AG04449 (cell line): ENCODE results near the gene NCAPD2.

Experiments used
- CTCF ChIA-PET: fragments of 350-600 bp; formaldehyde crosslinking; extraction: SDS; loops from one replicate; lab custom pipeline; 2021; ENCODE audit warnings: antibody characterized with exemption; lab: Yijun Ruan, JAX
- POLR2A ChIA-PET: fragments of 400-600, 350-600 bp; formaldehyde crosslinking; extraction: SDS; loops from one replicate; lab custom pipeline; 2020; ENCODE audit warnings: antibody characterized with exemption, inconsistent platforms; lab: Yijun Ruan, JAX
- DNase-seq: peaks from one replicate; pipeline ENCODE4 v3.0.0-alpha.2; 2010; ENCODE audit warnings: low read depth, low spot score
- H3K4me3 ChIP-seq: 2 replicates; pipeline ENCODE4 v1.5.1; 2011; ENCODE audit warnings: low read depth, mild to moderate bottlenecking, control low read depth, low read length
- TF ChIP-seq, protein P1 (sequence below): IDR thresholded peaks from one replicate; pipeline ENCODE4 v1.5.1; 2011; ENCODE audit warnings: mild to moderate bottlenecking, moderate library complexity, low read length, control low read depth, inconsistent platforms; ENCODE audit not compliant: insufficient read depth; ENCODE audit errors: missing control alignments

The NCAPD2 gene

DNA sequence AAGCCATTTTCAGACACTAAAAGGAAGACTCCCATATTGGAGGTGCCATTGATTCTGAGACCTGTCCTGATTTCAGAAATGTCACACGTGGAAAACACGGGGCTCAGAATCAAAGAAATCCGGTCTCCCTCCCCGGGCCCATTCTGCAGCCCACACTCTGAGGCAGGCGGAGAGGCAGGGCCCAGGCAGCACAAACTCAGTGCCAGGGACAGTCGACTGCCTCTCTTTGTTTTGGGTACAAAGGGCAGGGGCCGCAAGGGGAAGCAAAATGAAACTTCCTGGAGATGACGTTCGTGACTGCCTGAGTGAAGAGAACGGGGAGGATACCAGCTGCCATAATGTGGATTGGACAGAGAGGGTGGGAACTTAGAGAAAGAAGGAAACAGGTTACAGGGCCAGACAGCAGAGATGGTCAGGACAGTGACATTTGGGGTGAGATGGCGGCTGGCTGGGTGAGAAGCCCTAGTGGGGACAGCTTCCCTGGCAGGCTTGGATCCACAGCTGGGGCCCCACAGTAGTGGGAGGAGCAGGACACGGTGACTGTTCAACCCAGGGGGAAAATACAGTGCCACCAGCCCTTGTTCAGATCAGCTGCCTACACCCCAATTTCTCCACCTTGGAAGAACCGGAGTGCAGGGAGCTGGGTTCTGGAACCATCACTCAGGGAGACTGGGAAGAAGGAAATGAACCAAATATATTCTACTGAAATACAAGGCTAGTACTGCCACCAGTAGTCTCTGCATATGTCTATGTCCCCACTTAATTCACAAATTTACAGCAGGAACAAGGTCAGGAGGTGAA, 48.5 kb downstream of the NCAPD2 start:
- no peak for DNase-seq
- POLR2A ChIA-PET = no interaction called here
- CTCF ChIA-PET = interaction anchor here (1.2 to 8.6 kb wide), 3 partner anchors 10 to 12 kb away, joined by 3 to 235 read pairs (median 3); partner anchors contain the start of gene IFFO1
- TF ChIP-seq, protein P1, sequence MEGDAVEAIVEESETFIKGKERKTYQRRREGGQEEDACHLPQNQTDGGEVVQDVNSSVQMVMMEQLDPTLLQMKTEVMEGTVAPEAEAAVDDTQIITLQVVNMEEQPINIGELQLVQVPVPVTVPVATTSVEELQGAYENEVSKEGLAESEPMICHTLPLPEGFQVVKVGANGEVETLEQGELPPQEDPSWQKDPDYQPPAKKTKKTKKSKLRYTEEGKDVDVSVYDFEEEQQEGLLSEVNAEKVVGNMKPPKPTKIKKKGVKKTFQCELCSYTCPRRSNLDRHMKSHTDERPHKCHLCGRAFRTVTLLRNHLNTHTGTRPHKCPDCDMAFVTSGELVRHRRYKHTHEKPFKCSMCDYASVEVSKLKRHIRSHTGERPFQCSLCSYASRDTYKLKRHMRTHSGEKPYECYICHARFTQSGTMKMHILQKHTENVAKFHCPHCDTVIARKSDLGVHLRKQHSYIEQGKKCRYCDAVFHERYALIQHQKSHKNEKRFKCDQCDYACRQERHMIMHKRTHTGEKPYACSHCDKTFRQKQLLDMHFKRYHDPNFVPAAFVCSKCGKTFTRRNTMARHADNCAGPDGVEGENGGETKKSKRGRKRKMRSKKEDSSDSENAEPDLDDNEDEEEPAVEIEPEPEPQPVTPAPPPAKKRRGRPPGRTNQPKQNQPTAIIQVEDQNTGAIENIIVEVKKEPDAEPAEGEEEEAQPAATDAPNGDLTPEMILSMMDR = no peak
- H3K4me3 ChIP-seq = no peak overlapping the region

DNA sequence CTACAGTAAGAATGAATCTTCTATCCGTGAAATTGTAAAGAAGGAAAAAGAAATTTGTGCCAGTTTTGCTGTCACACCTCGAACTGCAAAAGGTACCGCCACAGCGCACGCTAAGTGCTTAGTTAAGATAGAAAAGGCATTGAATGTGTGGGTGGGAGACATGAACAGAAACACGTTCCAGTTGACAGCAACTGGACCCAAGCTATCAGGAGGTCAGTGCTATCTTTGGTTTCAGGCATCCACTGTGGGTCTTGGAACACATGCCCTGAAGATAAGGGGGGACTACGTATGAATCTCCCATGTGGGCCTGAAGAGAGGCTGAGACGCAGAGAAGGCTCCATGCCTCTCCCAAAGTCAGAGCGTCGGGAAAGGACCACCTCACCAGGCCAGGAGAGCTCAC, 52.1 kb downstream of the NCAPD2 start:
- POLR2A ChIA-PET = interaction anchor here (10.4 kb wide), 1 partner anchor 8 kb away, joined by 359 read pairs; the partner anchor contains the start of gene GAPDH
- CTCF ChIA-PET = interaction anchor here (1.2 to 16.9 kb wide), 3 partner anchors 8 to 17 kb away, joined by 3 to 235 read pairs (median 203); partner anchors contain the start of genes GAPDH and NOP2

DNA sequence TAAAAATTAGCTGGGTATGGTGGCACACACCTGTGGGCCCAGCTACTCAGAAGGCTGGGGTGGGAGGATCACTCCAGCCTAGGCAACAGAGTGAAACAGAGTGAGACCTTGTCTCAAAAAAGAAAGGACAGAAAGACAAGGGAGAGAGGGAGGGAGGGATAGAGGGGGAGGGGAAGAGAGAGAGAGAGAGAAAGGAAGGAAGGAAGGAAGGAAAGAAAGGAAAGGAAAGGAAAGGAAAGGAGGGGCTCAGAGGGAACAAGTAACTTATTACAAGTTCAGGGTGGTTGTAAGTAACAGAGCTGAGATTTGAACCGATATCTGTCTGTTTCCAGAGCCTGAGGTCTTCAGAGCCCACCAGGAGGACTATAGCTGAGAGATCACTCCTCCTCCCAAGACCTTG, 53.7 kb downstream of the NCAPD2 start:
- ChIA-PET POLR2A (interaction anchor here (1.4 to 10.4 kb wide), 2 partner anchors 10 to 55 kb away, joined by 3 to 359 read pairs; partner anchors contain the start of genes GAPDH and MRPL51), CTCF (interaction anchor here (16.1 to 16.9 kb wide), 2 partner anchors 10 to 15 kb away, joined by 203 to 235 read pairs; partner anchors contain the start of genes GAPDH and NOP2)
- H3K4me3 ChIP-seq = peak overlapping the region; percentile 44

More for the DNA sequence above, 52.1 kb downstream of the NCAPD2 start:
- TF ChIP-seq, protein P1 = no peak
- DNase-seq = no peak
- H3K4me3 ChIP-seq = no peak overlapping the region

DNA sequence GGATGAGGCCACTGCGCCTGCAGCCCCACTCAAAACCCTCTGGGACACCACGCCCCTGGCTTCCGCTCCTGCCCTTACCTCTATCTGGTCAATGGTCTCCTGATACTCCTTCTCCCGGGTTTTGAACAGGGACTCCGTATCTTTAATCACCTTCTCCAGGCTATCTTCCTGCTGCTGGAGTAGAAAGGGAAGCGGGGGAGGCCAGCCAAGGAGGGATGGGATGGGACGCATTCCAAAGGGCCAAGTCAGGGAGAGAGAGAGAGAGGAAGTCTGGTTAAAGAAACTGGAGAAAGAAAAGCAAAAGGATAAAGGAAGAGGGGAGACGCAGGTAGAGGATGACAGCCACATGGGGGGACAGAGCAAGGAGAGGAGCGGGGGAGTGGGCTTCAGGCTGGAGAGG, 54.1 kb downstream of the NCAPD2 start:
- peak overlapping the region; percentile 44 for H3K4me3 ChIP-seq
- POLR2A ChIA-PET = interaction anchor here (1.4 to 10.4 kb wide), 3 partner anchors 10 to 55 kb away, joined by 3 to 359 read pairs (median 9); partner anchors contain the start of genes GAPDH and MRPL51
- CTCF ChIA-PET = interaction anchor here (16.1 to 16.9 kb wide), 2 partner anchors 10 to 15 kb away, joined by 203 to 235 read pairs; partner anchors contain the start of genes GAPDH and NOP2
- TF ChIP-seq, protein P1 = no peak
- DNase-seq = no peak

More for the DNA sequence above, 53.7 kb downstream of the NCAPD2 start:
- TF ChIP-seq, protein P1 = no peak
- DNase-seq = no peak

DNA sequence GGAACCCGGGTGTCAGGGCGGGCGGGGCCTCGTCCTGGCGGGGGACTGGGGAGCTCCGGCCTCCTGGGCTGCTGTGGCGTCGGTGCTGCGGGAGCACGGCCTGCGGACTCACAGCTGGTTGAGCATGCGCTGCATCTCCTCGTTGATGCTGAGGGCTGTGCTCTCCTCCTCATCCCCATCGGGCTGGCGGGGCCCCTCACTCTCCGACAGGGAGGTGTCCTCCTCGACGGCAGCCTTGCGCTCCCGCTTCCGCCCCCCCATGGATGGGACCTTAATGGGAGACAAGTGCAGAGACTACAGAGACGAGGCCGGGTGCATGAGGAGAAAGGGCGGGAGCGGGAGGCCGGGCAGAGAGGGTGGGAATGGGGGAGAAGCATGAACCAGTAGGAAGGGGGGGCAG, 54.7 kb downstream of the NCAPD2 start:
- POLR2A ChIA-PET = interaction anchor here (0.5 to 10.4 kb wide), 3 partner anchors 11 to 64 kb away, joined by 4 to 359 read pairs (median 9); partner anchors contain the start of gene GAPDH
- TF ChIP-seq, protein P1 = no peak
- CTCF ChIA-PET = interaction anchor here (16.1 to 16.9 kb wide), 2 partner anchors 11 to 14 kb away, joined by 203 to 235 read pairs; partner anchors contain the start of genes GAPDH and NOP2
- H3K4me3 ChIP-seq = 0 out of 2 replicates have a peak overlapping the region, but pooled peaks have one; percentile 3
- DNase-seq = no peak
